ENCODE data around the gene SOX15. TPM values are rescaled to one million over a fixed set of nuclear protein-coding genes. Genes with fewer than 3 reads are reported as not detected.

SOX15 gene
- total RNA-seq (2014; rRNA removed; shearing (Covaris generic)) (3.9 TPM in 1 of 2 replicates, not detected in the other), polyA plus RNA-seq (2016; fragmentation: Nextera tagmentation; extraction: Ambion mirVana) (0.71 and 1.1 TPM in 2 replicates)

DNA sequence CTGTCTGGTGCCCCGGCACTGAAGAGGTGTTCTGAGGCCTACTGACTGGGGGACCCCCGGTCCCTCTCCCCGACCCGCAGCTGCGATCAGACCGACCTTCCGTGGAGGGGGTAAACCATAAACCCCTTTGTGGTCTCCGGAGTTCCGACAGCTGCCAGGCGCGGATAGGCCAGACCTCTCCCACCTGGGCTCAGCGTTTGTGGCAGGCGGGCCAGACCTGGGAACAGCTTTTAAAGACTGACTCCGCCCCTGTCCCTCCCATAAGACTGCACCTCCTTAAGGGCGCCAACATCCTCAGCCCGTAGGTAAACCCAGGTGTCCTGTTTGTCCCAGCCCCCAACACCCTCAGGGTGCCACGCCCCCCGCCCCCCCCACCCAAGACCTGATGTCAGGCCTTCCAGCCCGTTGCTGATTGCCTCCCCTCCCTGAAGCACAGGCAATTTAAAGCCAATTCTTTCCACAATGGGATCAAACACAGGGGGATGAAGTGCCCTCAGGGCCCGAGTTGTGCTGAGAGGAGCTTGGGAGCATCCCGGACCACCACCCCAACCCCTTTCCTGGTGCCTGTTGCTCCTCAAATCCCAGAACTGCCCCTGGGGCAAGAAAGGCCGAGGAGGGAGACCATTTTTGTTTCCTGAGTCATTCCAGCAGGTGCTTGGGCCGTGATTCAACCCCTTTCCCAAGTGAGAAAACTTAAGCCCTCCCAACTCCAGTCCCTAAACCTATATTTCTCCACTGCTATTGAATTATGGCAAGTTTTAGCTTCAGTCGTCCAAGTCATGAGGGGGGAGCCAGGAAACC is at the start of gene SOX15:
Gene SOX15 (minus strand): TSS at position 204 of the 801 bp plus-strand sequence. CDS start 418 bp downstream, outside the sequence.
- Histone ChIP-seq H3F3A (ENCODE audit: insufficient read depth) (peaks cover 52% of the 10 kb centered on the region), H2AFZ (no peak within 1 kb of the TSS), H3K4me1 (ENCODE audit: insufficient read depth) (peaks cover 37% of the 10 kb centered on the region), H3K27me3 (replicated peaks; ENCODE audit: insufficient read depth) (no peaks in the 10 kb centered on the region), H3K9ac (peak within 1 kb of the TSS; percentile 66), H3K4me3 (peak within 1 kb of the TSS; percentile 44; the same call in 1 of the 2 replicates), H3K4me2 (ENCODE audit: unreplicated experiment) (peak within 1 kb of the TSS; percentile 77), H3K9me2 (ENCODE audit: insufficient read depth) (no peaks in the 10 kb centered on the region), H3K9me3 (ENCODE audit: low read depth) (no peaks in the 10 kb centered on the region), H3K79me2 (ENCODE audit: insufficient read depth) (peaks cover 10% of the 10 kb centered on the region), H3K27ac (peak within 1 kb of the TSS; percentile 76), H4K20me1 (ENCODE audit: insufficient read depth) (no peaks in the 10 kb centered on the region), H3K36me3 (ENCODE audit: low read depth) (peaks cover 27% of the 10 kb centered on the region)
- in situ Hi-C loops (cut with MboI), result no loop called here
- peak; percentile 68 for DNase-seq
- 29 to 49% methylated on average over 10 to 24 of the region's 24 CpGs for WGBS, 2 experiments (ENCODE audit: low coverage in 1 of 2, low lambda C conversion rate in 2 of 2, missing lambda C conversion rate in 2 of 2)
- no peak for TF ChIP-seq EZH2 (IDR thresholded peaks at IDR 0.05; ENCODE audit: insufficient read depth, poor library complexity, severe bottlenecking)
- no peak for TF ChIP-seq EZH2phosphoT487 (IDR thresholded peaks at IDR 0.05; ENCODE audit: insufficient read depth, low read depth)

DNA sequence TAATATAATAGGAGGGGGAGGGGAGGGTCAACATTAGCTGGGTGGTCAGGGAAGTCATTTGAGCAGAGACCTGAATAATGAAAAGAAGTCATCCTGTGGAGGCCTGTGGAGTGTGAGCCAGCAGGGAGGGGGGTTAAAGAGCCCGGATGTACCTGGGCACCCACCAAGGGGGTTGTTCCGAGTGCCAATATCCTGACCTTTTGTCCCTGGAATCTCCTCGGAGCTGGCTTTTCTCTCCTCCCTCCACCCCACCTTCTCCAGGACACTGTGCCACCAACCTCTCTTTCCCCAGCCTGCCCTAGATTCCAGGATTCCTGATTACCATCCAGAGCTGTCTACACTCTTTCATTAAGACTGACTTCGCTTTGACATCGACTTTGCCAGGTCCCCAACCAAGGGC is 46.3 kb upstream of the SOX15 start:
- in situ Hi-C loops (cut with MboI), result loop anchor here (10.0 kb wide), 1 partner anchor 149 kb away; no protein-coding TSS in a partner anchor
- TF ChIP-seq EZH2phosphoT487 (IDR thresholded peaks at IDR 0.05; ENCODE audit: insufficient read depth, low read depth) (no peak), EZH2 (IDR thresholded peaks at IDR 0.05; ENCODE audit: insufficient read depth, poor library complexity, severe bottlenecking) (no peak)
- no peak overlapping the region for H3K4me2 ChIP-seq (ENCODE audit: unreplicated experiment)
- H3K9me2 ChIP-seq (ENCODE audit: insufficient read depth), result no peaks in the 10 kb centered on the region
- H2AFZ ChIP-seq, result no peak overlapping the region
- H3K9me3 ChIP-seq (ENCODE audit: low read depth), result no peaks in the 10 kb centered on the region
- H3F3A ChIP-seq (ENCODE audit: insufficient read depth), result no peaks in the 10 kb centered on the region
- WGBS, 2 experiments (ENCODE audit: low coverage in 1 of 2, low lambda C conversion rate in 2 of 2, missing lambda C conversion rate in 2 of 2), result 56 to 61% methylated on average over 5 of the region's 5 CpGs
- H3K79me2 ChIP-seq (ENCODE audit: insufficient read depth), result no peaks in the 10 kb centered on the region
- H3K27me3 ChIP-seq (replicated peaks; ENCODE audit: insufficient read depth), result no peaks in the 10 kb centered on the region
- no peaks in the 10 kb centered on the region for H3K36me3 ChIP-seq (ENCODE audit: low read depth)
- no peaks in the 10 kb centered on the region for H4K20me1 ChIP-seq (ENCODE audit: insufficient read depth)
- no peaks in the 10 kb centered on the region for H3K4me1 ChIP-seq (ENCODE audit: insufficient read depth)
- H3K4me3 ChIP-seq, result no peak overlapping the region
- no peak overlapping the region for H3K9ac ChIP-seq
- DNase-seq, result no peak
- no peak overlapping the region for H3K27ac ChIP-seq

DNA sequence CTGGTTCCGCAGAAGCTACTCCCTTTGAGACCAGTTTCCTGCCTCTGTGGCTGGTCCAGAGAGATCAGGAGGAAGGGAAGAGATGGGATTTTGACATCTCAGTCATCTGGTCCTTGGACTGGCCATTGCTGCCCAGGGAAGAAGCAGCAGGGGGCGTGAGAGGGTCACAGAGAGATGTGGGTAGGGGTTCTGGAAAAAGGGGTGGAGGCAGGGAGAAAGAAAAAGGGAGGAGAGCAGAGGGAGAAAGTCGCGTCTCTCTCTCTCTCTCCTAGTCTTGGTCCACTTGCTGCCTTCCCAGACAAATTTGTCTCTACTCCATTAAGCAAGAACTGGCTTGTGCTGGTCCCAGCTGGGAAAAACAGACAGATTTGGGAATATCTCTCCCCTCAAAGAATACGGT is 44.5 kb upstream of the SOX15 start:
- Histone ChIP-seq H4K20me1 (ENCODE audit: insufficient read depth) (no peaks in the 10 kb centered on the region), H3K4me3 (no peak overlapping the region), H3K9me2 (ENCODE audit: insufficient read depth) (no peaks in the 10 kb centered on the region), H3K4me1 (ENCODE audit: insufficient read depth) (no peaks in the 10 kb centered on the region), H3K27ac (no peak overlapping the region), H2AFZ (no peak overlapping the region), H3F3A (ENCODE audit: insufficient read depth) (no peaks in the 10 kb centered on the region), H3K4me2 (ENCODE audit: unreplicated experiment) (no peak overlapping the region), H3K9me3 (ENCODE audit: low read depth) (no peaks in the 10 kb centered on the region), H3K9ac (no peak overlapping the region), H3K36me3 (ENCODE audit: low read depth) (no peaks in the 10 kb centered on the region), H3K27me3 (replicated peaks; ENCODE audit: insufficient read depth) (no peaks in the 10 kb centered on the region), H3K79me2 (ENCODE audit: insufficient read depth) (no peaks in the 10 kb centered on the region)
- in situ Hi-C loops (cut with MboI), result loop anchor here (10.0 kb wide), 1 partner anchor 150 kb away; no protein-coding TSS in a partner anchor
- WGBS, 2 experiments (ENCODE audit: low coverage in 1 of 2, low lambda C conversion rate in 2 of 2, missing lambda C conversion rate in 2 of 2), result 14 to 15% methylated on average over 5 of the region's 5 CpGs
- TF ChIP-seq EZH2 (IDR thresholded peaks at IDR 0.05; ENCODE audit: insufficient read depth, poor library complexity, severe bottlenecking), result no peak
- no peak for TF ChIP-seq EZH2phosphoT487 (IDR thresholded peaks at IDR 0.05; ENCODE audit: insufficient read depth, low read depth)
- DNase-seq, result peak; percentile 54

DNA sequence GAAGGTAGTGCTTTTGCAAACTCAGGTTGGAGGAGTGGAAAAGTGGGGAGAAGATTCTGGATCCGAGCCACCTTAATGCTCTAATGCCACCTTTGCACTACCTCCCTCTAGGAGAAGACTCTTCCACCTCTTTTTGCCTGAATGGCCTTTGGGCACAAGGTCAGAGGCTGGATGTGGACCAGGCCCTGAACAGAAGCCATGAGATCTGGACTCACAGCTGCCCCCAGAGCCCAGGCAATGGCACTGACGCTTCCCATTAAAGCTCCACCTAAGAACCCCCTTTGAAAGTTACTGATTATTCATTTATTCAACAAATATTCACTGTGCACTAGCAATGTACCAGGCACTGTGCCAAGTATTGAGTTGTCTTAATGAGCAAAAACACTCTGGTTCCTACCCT is 43.2 kb upstream of the SOX15 start:
- Histone ChIP-seq H3F3A (ENCODE audit: insufficient read depth) (no peaks in the 10 kb centered on the region), H3K4me3 (no peak overlapping the region), H3K9me2 (ENCODE audit: insufficient read depth) (no peaks in the 10 kb centered on the region), H3K9me3 (ENCODE audit: low read depth) (no peaks in the 10 kb centered on the region), H3K27ac (no peak overlapping the region), H3K4me1 (ENCODE audit: insufficient read depth) (no peaks in the 10 kb centered on the region), H4K20me1 (ENCODE audit: insufficient read depth) (no peaks in the 10 kb centered on the region), H3K4me2 (ENCODE audit: unreplicated experiment) (no peak overlapping the region), H3K27me3 (replicated peaks; ENCODE audit: insufficient read depth) (no peaks in the 10 kb centered on the region), H3K9ac (0 out of 2 replicates have a peak overlapping the region, but pooled peaks have one; percentile 41), H3K79me2 (ENCODE audit: insufficient read depth) (no peaks in the 10 kb centered on the region), H2AFZ (no peak overlapping the region), H3K36me3 (ENCODE audit: low read depth) (no peaks in the 10 kb centered on the region)
- in situ Hi-C loops (cut with MboI), result loop anchor here (10.0 kb wide), 1 partner anchor 152 kb away; no protein-coding TSS in a partner anchor
- DNase-seq, result no peak
- 54 to 70% methylated on average over 2 of the region's 2 CpGs for WGBS, 2 experiments (ENCODE audit: low coverage in 1 of 2, low lambda C conversion rate in 2 of 2, missing lambda C conversion rate in 2 of 2)
- TF ChIP-seq EZH2phosphoT487 (IDR thresholded peaks at IDR 0.05; ENCODE audit: insufficient read depth, low read depth) (no peak), EZH2 (IDR thresholded peaks at IDR 0.05; ENCODE audit: insufficient read depth, poor library complexity, severe bottlenecking) (no peak)
